BE2C (cell line): ENCODE measurements around the gene EXPH5.

Source experiments
- DNase-seq: peaks from one replicate; pipeline ENCODE4 v3.0.0-alpha.2; 2020
- H3K27me3 ChIP-seq: fragments of 250-450 bp; sonication (Bioruptor Pico); 2 replicates; pipeline ENCODE4 v1.5.1; 2020; ENCODE audit warnings: mild to moderate bottlenecking
- H3K36me3 ChIP-seq: fragments of 250-450 bp; sonication (Bioruptor Pico); 2 replicates; pipeline ENCODE4 v1.5.1; 2020; ENCODE audit warnings: mild to moderate bottlenecking
- H3K4me1 ChIP-seq: fragments of 250-450 bp; sonication (Bioruptor Pico); 2 replicates; pipeline ENCODE4 v1.5.1; 2020
- H3K4me3 ChIP-seq: 2 replicates; pipeline ENCODE4 v1.5.1; 2011; ENCODE audit warnings: low read depth, low read length
- H3K9me3 ChIP-seq: fragments of 250-450 bp; sonication (Bioruptor Pico); 2 replicates; pipeline ENCODE4 v1.5.1; 2020
- CTCF ChIP-seq: IDR thresholded peaks from 2 replicates; pipeline ENCODE4 v1.5.1; 2012; ENCODE audit warnings: mild to moderate bottlenecking, low read depth, low read length

Gene EXPH5

GRCh38 chr11:108629274-108629673 lies 35.7 kb upstream of the EXPH5 start:
- no peak for DNase-seq
- Histone ChIP-seq H3K36me3 (no peaks in the 10 kb centered on the region), H3K9me3 (no peaks in the 10 kb centered on the region), H3K4me3 (no peak overlapping the region), H3K4me1 (no peaks in the 10 kb centered on the region), H3K27me3 (no peaks in the 10 kb centered on the region; the same call in 1 of the 2 replicates)
- no peak for TF ChIP-seq CTCF

- H3K4me3 ChIP-seq = no peak overlapping the region
- H3K9me3 ChIP-seq = no peaks in the 10 kb centered on the region
- H3K36me3 ChIP-seq = no peaks in the 10 kb centered on the region
- no peaks in the 10 kb centered on the region; the same call in 1 of the 2 replicates for H3K27me3 ChIP-seq
- no peak for DNase-seq
- TF ChIP-seq CTCF = no peak
- H3K4me1 ChIP-seq = no peaks in the 10 kb centered on the region
These were observed 35.2 kb upstream of the EXPH5 start for GRCh38 chr11:108628812-108629211.

- DNase-seq = no peak
- Histone ChIP-seq H3K27me3 (no peaks in the 10 kb centered on the region; the same call in 1 of the 2 replicates), H3K36me3 (no peaks in the 10 kb centered on the region), H3K4me3 (no peak overlapping the region), H3K4me1 (no peaks in the 10 kb centered on the region), H3K9me3 (no peaks in the 10 kb centered on the region)
- no peak for TF ChIP-seq CTCF
These were observed 34.8 kb upstream of the EXPH5 start for GRCh38 chr11:108628326-108628725.

- Histone ChIP-seq H3K4me1 (no peaks in the 10 kb centered on the region), H3K36me3 (no peaks in the 10 kb centered on the region), H3K9me3 (no peaks in the 10 kb centered on the region), H3K4me3 (no peak overlapping the region), H3K27me3 (peaks cover 6% of the 10 kb centered on the region)
- no peak for DNase-seq
- TF ChIP-seq CTCF = no peak
These were observed 30.8 kb upstream of the EXPH5 start for GRCh38 chr11:108624196-108624925.

GRCh38 chr11:108622341-108622740 lies 28.8 kb upstream of the EXPH5 start:
- no peaks in the 10 kb centered on the region for H3K9me3 ChIP-seq
- no peak for TF ChIP-seq CTCF
- no peak for DNase-seq
- no peaks in the 10 kb centered on the region for H3K4me1 ChIP-seq
- H3K27me3 ChIP-seq = peaks cover 15% of the 10 kb centered on the region
- no peaks in the 10 kb centered on the region for H3K36me3 ChIP-seq
- H3K4me3 ChIP-seq = no peak overlapping the region

GRCh38 chr11:108620958-108621772 lies 27.6 kb upstream of the EXPH5 start:
- Histone ChIP-seq H3K4me1 (no peaks in the 10 kb centered on the region), H3K4me3 (no peak overlapping the region), H3K36me3 (no peaks in the 10 kb centered on the region), H3K9me3 (no peaks in the 10 kb centered on the region), H3K27me3 (peaks cover 18% of the 10 kb centered on the region)
- DNase-seq = no peak
- TF ChIP-seq CTCF = no peak
